Stimulated activated CD4-positive, alpha-beta T cell treated with anti-CD3 and anti-CD28 coated beads, Interleukin-15, amount 100 ng/mL, for 48 hours (primary cell): ENCODE results near the gene AOPEP.

Experiments
- DNase-seq, 2 donors: peaks; one replicate each; pipeline ENCODE4 v3.0.0-alpha.2; 2020; ENCODE audit warnings: low read depth in 2 of 2

The AOPEP gene

DNA sequence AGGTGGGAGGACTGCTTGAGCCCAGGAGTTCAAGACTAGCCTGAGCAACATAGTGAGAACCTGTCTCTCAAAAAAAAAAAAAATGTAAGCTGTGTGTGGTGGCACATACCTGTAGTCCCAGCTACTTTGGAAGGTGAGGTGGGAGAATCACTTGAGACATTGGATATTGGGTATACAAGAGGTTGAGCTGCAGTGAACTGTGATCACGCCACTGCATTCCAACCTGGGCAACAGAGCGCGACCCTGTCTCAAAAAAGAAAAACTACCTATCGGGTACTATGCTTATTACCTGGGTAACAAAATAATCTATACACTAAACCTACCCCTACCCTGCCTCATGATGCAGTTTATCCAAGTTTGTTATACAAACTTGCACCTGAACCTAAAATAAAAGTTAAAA lies 64.9 kb downstream of the AOPEP start:
- DNase-seq: no peak

DNA sequence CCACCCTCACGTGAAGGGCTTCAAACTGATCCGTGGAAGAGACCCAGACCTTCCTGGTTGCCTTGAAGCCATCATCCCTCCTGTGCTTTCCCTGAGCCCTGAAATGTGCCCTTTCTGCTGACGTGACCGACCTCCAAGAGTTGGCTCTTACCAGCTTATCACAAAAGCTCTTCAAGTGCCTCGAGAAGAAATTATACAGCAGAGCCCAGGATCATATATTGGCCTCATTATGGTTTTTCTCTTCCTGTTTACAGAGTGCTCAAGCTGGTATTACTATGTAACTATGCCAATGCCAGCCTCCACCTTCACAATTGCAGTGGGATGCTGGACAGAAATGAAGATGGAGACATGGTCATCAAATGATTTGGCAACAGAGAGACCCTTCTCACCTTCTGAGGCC lies 66.0 kb downstream of the AOPEP start:
- no peak for DNase-seq

DNA sequence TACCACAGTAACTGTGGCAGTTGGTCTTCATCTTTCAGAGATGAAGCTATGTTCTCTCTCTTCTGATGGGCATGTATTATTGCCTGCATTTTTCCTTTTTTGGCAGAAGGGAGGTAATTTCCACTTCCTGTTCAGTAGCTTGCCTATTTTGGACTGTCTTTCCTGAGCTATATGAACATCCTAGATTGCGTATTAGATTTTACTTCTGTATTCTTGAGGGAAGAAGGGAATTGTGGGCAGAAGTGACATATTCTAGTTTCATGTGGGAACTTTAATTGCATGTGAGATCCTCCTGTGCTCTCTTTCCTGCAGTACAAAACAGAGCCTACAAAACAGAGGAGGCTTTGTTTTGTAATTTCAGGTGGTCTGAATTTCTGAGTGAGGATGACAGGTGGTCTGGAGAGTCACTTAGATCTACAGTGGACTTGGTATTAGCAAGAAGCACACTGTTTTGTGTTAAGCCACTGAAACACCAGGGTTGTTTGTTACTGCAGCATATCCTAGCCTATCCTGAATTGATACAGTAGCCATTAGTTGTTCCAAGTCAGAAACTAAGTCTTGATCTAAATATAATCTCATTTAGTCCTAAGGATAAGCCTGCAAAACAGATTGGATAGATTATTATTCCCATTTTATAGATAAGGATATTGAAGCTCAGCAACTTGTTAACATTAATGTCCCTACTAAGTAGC lies 68.1 kb downstream of the AOPEP start:
- DNase-seq: no peak

DNA sequence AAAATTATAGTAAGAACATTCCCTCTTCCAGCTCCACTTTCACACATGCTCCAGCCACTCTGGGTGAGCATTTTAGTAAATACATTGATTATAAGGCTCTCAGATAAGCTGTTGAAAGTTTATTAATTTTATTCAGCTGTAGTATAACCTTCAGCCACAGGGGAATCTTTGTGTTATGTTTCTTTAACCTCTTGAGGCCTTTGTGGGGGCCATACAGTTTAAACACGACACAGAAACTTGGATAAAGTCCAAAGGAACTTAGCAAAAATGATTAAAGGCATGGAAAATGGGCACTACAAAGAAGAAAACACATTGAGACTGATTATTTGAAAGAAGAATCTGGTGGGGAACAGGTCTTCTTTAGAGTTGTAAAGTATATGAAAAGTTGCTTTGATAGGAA lies 70.2 kb downstream of the AOPEP start:
- DNase-seq: no peak

GRCh38 chr9:94798201-94798600 lies 71.7 kb downstream of the AOPEP start:
- DNase-seq: no peak

DNA sequence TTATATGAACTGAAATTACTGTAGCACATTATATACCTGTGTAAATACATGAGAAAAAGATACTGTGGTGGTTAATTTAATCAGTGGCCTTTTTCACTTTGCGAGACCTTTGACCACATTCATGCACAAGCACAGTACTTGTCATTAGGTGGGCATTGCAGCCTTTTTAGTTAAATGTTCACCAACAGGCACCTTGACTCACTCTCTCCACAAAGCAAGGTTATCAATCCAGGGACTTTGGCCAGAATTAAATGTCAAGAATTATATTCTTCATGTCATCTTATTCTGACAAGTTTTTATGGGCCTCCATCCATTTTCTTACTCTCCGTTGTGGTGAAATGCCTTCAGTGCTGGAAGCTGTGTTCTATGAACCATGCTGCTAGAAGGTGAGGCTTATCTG lies 72.2 kb downstream of the AOPEP start:
- no peak for DNase-seq

GRCh38 chr9:94799578-94800264 lies 73.2 kb downstream of the AOPEP start:
- DNase-seq: no peak

DNA sequence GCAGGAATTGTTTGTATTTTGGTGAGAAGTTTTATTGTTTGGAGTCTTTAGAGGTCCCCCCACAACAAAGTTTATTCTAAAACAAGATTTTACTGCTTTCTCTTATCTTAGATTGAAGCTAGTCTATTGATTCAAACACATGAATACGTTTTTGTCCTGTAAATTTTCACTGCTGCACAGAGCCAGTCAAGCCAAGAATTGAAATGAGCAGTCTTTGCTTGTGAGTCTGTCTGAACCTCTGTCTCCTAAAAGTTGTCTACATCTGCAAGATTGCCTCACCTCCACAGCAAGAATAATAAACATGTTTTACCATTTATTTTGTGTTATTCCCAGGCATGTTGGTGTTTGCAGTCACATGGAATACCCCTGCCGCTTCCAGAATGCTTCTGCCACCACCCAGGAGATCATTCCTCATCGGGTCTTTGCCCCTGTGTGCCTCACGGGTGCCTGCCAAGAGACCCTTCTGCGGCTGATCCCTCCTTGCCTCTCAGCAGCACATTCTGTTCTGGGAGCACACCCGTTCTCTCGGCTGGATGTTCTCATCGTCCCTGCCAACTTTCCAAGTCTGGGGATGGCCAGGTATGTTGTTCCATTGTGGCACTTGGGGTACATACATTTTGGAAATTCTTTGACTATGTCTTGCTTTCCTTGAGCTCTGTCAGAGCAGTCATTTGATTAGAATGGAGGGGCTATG lies 74.1 kb downstream of the AOPEP start:
- DNase-seq: no peak

GRCh38 chr9:94801234-94801633 lies 74.7 kb downstream of the AOPEP start:
- no peak for DNase-seq

DNA sequence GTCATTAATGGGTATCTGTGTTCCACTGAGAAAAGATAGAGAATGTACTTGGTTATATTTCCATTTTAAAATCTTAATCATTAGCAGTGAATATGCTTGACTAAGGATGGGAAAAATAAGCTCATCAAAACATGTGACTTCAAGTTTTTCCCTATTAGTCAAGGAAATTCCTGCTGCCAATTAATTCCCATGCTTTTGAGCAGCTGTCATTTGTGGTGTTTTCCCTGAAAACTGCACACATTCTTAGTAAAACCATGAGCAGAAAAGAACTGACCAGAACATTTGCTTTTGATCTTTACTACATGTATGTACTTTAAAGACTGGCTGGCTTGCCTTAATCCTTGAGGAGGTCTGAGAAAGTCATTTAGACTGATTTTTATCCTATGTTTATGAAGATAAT lies 75.2 kb downstream of the AOPEP start:
- no peak for DNase-seq

DNA sequence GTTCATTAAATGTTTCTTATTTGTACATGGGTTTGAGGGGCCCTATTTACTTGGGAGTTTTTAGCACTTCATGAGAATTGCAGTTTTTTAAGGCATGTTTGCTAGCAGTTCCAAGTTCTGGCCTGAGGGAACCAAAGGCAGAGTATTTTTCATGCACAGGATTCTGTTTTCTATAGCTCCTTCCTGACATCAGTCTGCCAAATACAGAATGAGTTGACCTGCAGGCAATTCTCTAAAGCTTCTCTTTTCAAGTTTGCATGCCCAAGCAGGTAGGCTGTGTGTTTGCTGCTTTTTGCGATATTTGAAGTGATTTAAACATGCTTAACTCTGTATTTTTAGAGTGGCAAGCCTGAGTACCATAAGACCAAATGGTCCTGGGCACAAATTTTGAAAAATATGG lies 75.8 kb downstream of the AOPEP start:
- DNase-seq: no peak

DNA sequence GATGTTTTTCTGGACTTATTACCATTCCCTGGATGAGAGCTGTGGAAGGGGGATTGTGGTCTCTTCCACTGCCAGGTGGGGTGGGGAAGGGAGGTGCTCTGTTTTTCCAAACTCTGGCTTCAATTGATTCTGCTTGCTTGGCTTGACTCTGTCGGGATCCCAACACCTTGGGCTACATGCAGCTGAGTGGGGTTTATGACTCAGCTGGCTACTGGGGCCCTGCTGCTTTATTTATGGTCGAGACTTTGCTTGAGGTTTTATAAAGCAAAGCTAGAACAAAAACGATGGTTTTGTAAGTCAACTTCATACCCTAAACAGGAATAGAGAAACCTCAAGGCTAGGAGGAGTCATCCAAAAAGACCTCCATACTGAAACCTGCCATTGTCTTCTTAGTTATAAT lies 76.3 kb downstream of the AOPEP start:
- peak in 1 of 2 donors; percentile 19 for DNase-seq

DNA sequence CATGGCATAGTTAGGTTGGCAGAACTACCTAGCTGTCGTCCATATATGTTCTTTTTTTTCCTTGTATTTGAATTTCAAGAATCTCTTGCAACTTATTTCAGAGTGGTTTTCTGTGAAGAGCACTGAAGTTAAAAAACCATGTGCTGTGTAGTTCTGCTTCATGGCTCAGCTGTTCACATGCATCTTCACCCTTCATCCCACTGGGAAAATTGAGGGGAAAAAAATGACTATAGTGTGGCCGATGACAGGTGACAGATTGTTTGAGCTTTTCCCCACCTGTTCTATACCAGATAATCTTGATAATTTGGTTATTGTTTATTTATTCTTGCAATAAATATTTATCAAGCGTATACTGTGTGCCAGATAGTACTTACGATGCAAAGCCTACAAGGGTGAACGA lies 77.8 kb downstream of the AOPEP start:
- DNase-seq: no peak

DNA sequence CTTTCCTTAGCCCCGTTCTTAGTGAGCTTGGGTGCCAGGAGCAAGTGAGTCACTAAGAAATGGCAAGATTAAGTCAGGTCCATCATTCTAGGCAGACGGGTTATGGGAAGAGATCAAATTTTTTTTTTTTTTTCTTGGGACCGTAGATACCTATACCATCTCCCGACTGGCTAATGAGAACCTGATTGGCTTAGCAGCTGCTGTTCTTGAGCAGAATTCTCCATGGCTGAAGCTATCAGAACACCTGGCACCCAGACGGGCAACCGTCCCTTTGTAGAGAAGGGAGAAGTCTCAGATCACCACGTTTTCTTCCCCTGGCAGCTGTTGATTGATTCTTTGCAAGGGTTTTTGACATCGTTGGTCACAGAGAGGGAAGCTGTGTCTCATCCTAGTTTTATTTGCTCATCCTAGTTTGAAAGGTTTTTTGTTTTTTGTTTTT lies 78.6 kb downstream of the AOPEP start:
- DNase-seq: no peak

- DNase-seq: no peak
Measured at GRCh38 chr9:94805585-94805984, 79.1 kb downstream of the AOPEP start.

- DNase-seq: no peak
Measured at GRCh38 chr9:94806307-94806893, 79.9 kb downstream of the AOPEP start.

DNA sequence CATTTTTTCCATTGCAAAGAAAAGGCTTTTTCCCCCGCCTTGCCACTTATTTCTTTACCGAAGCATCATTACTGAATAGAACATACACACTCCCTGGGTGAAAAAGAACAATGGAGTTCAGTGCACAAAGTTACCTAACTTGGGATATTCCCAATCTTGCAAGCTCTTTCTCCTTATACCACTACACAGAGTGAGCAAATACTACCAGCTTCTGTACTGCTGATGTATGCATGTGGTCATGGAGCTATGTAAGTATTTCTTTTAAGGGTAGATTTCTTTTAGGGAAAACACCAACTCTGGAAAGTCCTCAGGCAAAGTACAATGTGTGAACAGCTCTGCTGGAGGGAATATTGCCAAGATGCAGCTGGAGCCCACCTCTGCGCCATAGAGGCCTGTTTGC lies 81.1 kb downstream of the AOPEP start:
- no peak for DNase-seq

GRCh38 chr9:94808926-94809700 lies 82.6 kb downstream of the AOPEP start:
- DNase-seq: no peak

GRCh38 chr9:94809778-94810177 lies 83.3 kb downstream of the AOPEP start:
- no peak for DNase-seq

- DNase-seq: no peak
Measured at GRCh38 chr9:94811074-94811473, 84.6 kb downstream of the AOPEP start.

DNA sequence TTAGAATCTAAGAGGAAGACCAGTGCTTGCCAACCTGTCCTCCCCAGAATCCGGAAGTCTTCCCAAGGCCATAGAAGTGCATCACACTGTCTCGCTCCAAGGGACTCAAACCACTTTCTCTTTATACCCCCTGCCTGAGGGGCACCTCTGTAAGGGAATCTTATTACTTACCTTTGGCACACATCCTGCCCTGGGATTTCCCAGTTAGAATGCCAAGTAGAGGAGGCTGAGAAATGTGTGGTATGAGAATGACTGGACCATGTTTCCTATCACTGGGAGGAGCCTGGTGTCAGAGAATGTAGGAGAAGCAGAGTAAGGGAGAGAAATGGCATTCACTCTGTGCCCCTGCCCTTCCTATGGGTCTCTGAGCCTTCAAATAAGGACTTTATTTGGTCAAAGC lies 85.8 kb downstream of the AOPEP start:
- peak in 1 of 2 donors; percentile 0 for DNase-seq

GRCh38 chr9:94813379-94813778 lies 86.9 kb downstream of the AOPEP start:
- DNase-seq: no peak
